Fibroblast of lung (primary cell): Measurements from ENCODE around the gene CAVIN2.

Source experiments
- EZH2 ChIP-seq: IDR thresholded peaks from 2 replicates; pipeline ENCODE4 v1.5.1; 2012; ENCODE audit warnings: low read length, control low read depth, mild to moderate bottlenecking; ENCODE audit errors: missing control alignments
- TF ChIP-seq, protein P1 (sequence below), 2 donors: IDR thresholded peaks in 1 of 2; conservative IDR thresholded peaks in 1 of 2; 1 replicate in 1 of 2; 2 replicates in 1 of 2; pipeline ENCODE4 v1.5.1; 2011 to 2012; ENCODE audit warnings: low read length in 2 of 2, control low read depth in 1 of 2, inconsistent platforms in 1 of 2, low read depth in 1 of 2, mild to moderate bottlenecking in 1 of 2

DNA sequence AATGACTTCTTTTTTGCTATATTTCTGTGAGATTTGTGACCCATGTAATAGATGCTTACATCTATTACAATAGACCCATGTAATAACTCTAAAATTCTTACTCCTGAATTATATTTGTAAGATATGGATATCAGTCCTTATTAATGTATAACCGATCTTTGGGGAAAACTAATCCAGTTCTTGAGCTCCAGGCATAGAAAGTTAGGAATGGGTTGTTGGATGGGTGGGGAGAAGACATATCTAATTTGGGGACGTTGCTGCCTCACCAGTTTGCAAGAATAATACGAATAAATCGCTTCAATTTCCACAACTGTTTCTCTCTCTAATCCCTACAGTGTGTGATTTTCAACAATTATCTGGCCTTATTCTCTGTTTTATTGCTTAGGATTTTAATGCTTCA lies 13.5 kb downstream of the CAVIN2 start:
- TF ChIP-seq, protein P1, sequence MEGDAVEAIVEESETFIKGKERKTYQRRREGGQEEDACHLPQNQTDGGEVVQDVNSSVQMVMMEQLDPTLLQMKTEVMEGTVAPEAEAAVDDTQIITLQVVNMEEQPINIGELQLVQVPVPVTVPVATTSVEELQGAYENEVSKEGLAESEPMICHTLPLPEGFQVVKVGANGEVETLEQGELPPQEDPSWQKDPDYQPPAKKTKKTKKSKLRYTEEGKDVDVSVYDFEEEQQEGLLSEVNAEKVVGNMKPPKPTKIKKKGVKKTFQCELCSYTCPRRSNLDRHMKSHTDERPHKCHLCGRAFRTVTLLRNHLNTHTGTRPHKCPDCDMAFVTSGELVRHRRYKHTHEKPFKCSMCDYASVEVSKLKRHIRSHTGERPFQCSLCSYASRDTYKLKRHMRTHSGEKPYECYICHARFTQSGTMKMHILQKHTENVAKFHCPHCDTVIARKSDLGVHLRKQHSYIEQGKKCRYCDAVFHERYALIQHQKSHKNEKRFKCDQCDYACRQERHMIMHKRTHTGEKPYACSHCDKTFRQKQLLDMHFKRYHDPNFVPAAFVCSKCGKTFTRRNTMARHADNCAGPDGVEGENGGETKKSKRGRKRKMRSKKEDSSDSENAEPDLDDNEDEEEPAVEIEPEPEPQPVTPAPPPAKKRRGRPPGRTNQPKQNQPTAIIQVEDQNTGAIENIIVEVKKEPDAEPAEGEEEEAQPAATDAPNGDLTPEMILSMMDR (conservative IDR thresholded peaks at IDR 0.05 in 1 of 2, IDR thresholded peaks at IDR 0.05 in 1 of 2; ENCODE audit: low read depth in 1 of 2, low read length in 2 of 2): no peak
- TF ChIP-seq EZH2: no peak
